Measurements from ENCODE around the gene PLTP.

DNA sequence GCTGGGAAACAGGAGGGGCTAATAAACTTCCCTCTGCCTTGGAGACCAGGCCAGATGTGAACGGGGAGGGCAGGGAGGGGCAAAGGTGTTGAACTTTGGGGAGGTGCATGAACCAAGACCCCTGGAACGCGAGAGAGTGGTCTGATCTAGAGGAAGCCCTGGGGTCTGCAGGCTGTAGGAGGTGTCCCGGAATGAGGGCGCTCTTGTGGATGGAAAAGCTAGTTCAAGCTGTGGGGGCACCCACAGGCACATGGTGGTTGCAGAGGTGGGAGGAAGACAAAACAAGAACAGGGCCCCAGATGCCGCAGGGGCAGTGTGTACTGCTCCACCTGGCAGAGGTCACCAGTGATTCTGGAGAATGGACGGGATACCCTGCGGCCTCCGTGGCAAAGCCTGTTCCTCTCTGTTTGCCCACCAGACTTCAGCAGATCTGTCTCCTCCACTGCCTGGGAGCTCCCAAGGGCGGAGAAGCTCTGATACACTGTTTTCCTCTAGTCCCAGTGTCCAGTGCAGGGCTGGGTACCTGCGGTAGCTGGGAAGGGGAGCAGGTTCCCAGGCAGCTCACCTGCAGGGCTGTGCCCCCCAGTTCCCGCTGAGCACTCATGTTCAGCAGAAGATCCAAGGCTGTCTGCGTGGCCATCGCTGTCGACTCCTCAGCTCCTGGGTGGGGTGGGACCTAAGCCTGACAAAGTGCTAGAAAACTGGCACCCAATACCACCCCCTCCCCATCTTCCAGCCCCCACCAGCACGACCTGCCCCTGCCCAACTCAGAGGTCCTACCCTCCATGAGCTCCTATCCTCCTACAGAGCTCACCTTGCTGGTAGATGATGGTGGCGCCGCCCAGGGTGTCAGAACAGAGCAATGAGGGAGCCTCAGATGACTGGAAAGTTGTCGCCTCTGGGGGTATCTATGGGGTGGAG, 45.3 kb upstream of the PLTP start:
- TF ChIP-seq, protein P1, sequence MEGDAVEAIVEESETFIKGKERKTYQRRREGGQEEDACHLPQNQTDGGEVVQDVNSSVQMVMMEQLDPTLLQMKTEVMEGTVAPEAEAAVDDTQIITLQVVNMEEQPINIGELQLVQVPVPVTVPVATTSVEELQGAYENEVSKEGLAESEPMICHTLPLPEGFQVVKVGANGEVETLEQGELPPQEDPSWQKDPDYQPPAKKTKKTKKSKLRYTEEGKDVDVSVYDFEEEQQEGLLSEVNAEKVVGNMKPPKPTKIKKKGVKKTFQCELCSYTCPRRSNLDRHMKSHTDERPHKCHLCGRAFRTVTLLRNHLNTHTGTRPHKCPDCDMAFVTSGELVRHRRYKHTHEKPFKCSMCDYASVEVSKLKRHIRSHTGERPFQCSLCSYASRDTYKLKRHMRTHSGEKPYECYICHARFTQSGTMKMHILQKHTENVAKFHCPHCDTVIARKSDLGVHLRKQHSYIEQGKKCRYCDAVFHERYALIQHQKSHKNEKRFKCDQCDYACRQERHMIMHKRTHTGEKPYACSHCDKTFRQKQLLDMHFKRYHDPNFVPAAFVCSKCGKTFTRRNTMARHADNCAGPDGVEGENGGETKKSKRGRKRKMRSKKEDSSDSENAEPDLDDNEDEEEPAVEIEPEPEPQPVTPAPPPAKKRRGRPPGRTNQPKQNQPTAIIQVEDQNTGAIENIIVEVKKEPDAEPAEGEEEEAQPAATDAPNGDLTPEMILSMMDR (IDR thresholded peaks at IDR 0.05): no peak
- TF ChIP-seq POLR2A (IDR thresholded peaks at IDR 0.05): no peak
